ENCODE results near the gene KCNQ1. TPM values are rescaled to one million over a fixed set of nuclear protein-coding genes. Genes with fewer than 3 reads are reported as not detected.

KCNQ1 gene
- total RNA-seq, 1 experiment from 2014 or later, result 2.5 TPM

DNA sequence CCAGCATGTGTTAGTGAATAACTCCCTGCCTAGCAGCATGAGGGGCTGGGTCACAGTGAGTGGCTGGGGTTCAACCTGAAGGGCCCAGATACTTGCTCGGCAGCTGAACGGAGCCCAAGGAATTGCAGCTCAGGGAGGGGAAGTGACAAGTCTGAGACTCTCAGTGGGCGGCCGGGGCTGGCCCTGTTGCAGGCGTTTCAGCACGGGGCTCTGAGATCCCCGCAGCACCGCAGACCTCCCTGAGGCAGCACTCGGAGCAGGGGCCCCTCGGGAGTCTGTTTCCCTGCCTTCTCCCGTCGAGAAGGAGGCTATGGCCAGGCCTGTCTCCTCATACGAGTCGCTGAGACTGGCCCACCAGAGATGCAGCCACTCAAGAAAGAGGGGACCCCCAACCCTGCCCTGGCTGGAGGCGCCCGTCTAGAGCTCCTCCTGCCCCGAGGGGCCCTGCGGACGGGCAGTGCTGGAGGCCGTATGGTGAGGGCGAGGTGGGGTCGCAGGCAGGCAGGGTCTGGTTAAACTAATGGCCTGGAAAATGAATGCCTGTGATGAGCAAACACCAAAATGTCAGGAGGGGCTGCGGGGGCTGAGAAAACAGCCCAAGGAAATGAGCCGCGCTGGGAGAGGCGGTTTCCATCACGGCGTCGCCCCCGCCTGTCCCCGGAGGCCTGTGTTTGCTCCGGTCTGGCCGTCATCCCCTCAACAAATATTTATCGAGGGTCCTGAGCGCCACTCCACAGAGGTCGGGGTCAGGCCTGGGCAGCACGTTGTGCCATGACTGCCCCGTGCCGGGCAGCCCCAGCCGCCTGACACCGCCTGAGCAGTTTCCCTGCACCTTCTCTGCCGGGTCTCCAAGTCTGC is 35.0 kb upstream of the KCNQ1 start:
- H3K9me3 Mint-ChIP-seq, result no peaks in the 10 kb centered on the region
- no peaks in the 10 kb centered on the region for H3K27me3 Mint-ChIP-seq (ENCODE audit: low read depth)
- ATAC-seq (no peak), DNase-seq (ENCODE audit: low spot score) (no peak)
- no peak overlapping the region for H3K4me3 Mint-ChIP-seq
- no peaks in the 10 kb centered on the region for H3K4me1 Mint-ChIP-seq
- POLR2A ChIA-PET, result no interaction called here
- TF ChIP-seq GABPB1 (CRISPR knock-in tag; IDR thresholded peaks at IDR 0.05), result 0 out of 2 replicates have a peak, but pooled peaks have one; percentile 30
- TF ChIP-seq, protein P1, sequence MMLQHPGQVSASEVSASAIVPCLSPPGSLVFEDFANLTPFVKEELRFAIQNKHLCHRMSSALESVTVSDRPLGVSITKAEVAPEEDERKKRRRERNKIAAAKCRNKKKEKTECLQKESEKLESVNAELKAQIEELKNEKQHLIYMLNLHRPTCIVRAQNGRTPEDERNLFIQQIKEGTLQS (CRISPR knock-in tag; conservative IDR thresholded peaks at IDR 0.05), result no peak
- no peak for TF ChIP-seq STAT6 (CRISPR knock-in tag; conservative IDR thresholded peaks at IDR 0.05; ENCODE audit: low read depth)
- TF ChIP-seq AR (CRISPR knock-in tag; IDR thresholded peaks at IDR 0.05), result no peak
- TF ChIP-seq TCF7 (CRISPR knock-in tag; IDR thresholded peaks at IDR 0.05; ENCODE audit: low read depth), result no peak
- no peak for TF ChIP-seq KAT7 (CRISPR knock-in tag; IDR thresholded peaks at IDR 0.05; ENCODE audit: borderline replicate concordance)
- H3K36me3 Mint-ChIP-seq, result no peaks in the 10 kb centered on the region
- CTCF ChIA-PET, result interaction anchor here (1.9 to 2.7 kb wide), 3 partner anchors 9 to 105 kb away, joined by 8 to 22 read pairs (median 8); partner anchors contain the start of gene TSSC4
- H3K27ac Mint-ChIP-seq, result no peak overlapping the region

- ChIA-PET CTCF (no interaction called here), POLR2A (no interaction called here)
- ATAC-seq, result no peak
- H3K27me3 Mint-ChIP-seq (ENCODE audit: low read depth), result no peaks in the 10 kb centered on the region
- no peak for DNase-seq (ENCODE audit: low spot score)
- H3K4me1 Mint-ChIP-seq, result no peaks in the 10 kb centered on the region
- TF ChIP-seq GTF2I (CRISPR knock-in tag; conservative IDR thresholded peaks at IDR 0.05) (no peak), ZNF317 (CRISPR knock-in tag; IDR thresholded peaks at IDR 0.05; ENCODE audit: borderline replicate concordance, low read depth) (no peak), ZNF416 (CRISPR knock-in tag; IDR thresholded peaks at IDR 0.05) (no peak), ZBTB21 (CRISPR knock-in tag; IDR thresholded peaks at IDR 0.05; ENCODE audit: borderline replicate concordance) (no peak)
- H3K27ac Mint-ChIP-seq, result no peak overlapping the region
- no peaks in the 10 kb centered on the region for H3K36me3 Mint-ChIP-seq
- no peaks in the 10 kb centered on the region for H3K9me3 Mint-ChIP-seq
- H3K4me3 Mint-ChIP-seq, result no peak overlapping the region
These were observed 34.2 kb upstream of the KCNQ1 start for GRCh38 chr11:2410616-2411015.

GRCh38 chr11:2411446-2412305 is 33.1 kb upstream of the KCNQ1 start:
- Mint-ChIP-seq H3K4me3 (no peak overlapping the region), H3K4me1 (no peaks in the 10 kb centered on the region), H3K9me3 (no peaks in the 10 kb centered on the region), H3K27ac (0 out of 2 replicates have a peak overlapping the region, but pooled peaks have one; percentile 11), H3K27me3 (ENCODE audit: low read depth) (no peaks in the 10 kb centered on the region), H3K36me3 (no peaks in the 10 kb centered on the region)
- CTCF ChIA-PET, result interaction anchor here (1.4 kb wide), 1 partner anchor 226 kb away, joined by 3 read pairs; no protein-coding TSS in a partner anchor
- TF ChIP-seq CDX4 (CRISPR knock-in tag; IDR thresholded peaks at IDR 0.05; ENCODE audit: borderline replicate concordance) (no peak), RORB (CRISPR knock-in tag; IDR thresholded peaks at IDR 0.05) (no peak)
- POLR2A ChIA-PET, result no interaction called here
- ATAC-seq, result no peak
- DNase-seq (ENCODE audit: low spot score), result no peak

All from WTC11 (cell line).